ENCODE measurements around the gene ZNF577.
"Not testable (repeated sequence)": the region's sequence is repeated elsewhere in the genome, so short reads cannot be mapped to it uniquely, and the experiment has no call there.

- TF ChIP-seq CTCF, POLR2AphosphoS5 (IDR thresholded peaks at IDR 0.05): not testable (repeated sequence)
These were observed 20.2 kb upstream of the ZNF577 start for GRCh38 chr19:51907981-51908380.
